GM19372 (cell line): ENCODE results near the gene TRHDE.

ENCODE experiments used
- ATAC-seq: cut with Tn5 transposase; IDR thresholded peaks from one replicate; pipeline ENCODE4 v1.9.1; 2021; ENCODE audit warnings: mild to moderate bottlenecking, low read depth, moderate library complexity; ENCODE audit not compliant: unreplicated experiment

The TRHDE gene

DNA sequence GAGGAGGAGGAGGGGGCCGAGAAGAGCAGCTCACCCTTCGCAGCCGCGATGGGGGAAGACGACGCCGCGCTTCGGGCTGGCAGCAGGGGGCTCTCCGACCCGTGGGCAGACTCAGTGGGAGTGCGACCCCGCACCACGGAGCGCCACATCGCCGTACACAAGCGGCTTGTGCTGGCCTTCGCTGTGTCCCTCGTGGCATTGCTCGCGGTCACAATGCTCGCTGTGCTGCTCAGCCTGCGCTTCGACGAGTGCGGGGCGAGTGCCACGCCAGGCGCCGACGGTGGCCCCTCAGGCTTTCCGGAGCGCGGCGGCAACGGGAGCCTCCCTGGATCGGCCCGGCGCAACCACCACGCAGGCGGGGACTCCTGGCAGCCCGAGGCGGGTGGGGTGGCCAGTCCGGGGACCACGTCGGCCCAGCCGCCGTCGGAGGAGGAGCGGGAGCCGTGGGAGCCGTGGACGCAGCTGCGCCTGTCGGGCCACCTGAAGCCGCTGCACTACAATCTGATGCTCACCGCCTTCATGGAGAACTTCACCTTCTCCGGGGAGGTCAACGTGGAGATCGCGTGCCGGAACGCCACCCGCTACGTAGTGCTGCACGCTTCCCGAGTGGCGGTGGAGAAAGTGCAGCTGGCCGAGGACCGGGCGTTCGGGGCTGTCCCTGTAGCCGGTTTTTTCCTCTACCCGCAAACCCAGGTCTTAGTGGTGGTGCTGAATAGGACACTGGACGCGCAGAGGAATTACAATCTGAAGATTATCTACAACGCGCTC, 745 bp downstream of the TRHDE start:
- no peak for ATAC-seq

DNA sequence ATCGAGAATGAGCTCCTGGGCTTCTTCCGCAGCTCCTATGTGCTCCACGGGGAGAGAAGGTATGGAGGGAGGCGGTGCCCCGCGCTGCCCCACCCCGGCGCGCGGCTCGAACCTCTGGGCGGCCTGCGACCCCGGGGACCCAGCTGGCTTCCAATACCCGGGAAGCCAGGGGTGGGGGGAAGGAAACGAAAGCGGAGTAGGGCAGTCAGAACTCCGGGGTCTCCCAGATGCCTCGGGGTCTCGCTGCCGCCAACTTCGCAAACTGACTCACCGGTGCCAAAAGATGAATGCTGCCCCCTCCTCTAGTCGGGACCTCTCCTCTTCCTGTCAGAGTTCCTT, 1.3 kb downstream of the TRHDE start:
- ATAC-seq, result no peak

DNA sequence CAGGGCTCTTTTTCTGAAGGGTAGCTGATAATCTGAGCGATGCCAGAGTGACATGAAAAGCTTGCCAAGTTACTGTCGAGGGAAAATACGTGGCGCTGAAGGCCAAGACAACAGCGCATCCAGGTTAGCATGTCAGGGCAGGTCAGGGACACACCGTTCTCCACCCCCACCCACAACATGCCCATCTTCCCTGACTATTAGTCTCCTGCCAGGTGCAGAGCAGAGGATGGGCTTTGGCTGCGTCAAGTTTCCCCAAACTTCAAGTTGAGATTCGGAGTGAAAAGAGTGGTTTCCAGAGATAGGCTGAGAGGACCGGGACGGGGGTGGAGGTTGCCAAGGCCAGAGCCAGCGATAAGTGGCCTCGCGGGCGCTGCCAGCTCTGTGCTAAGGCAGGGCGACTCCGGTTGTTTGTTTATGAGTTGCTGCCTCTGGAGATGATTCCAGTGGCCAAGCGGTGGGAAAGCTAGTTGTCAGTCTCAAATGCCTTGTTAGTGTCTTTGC, 1.7 kb downstream of the TRHDE start:
- no peak for ATAC-seq

DNA sequence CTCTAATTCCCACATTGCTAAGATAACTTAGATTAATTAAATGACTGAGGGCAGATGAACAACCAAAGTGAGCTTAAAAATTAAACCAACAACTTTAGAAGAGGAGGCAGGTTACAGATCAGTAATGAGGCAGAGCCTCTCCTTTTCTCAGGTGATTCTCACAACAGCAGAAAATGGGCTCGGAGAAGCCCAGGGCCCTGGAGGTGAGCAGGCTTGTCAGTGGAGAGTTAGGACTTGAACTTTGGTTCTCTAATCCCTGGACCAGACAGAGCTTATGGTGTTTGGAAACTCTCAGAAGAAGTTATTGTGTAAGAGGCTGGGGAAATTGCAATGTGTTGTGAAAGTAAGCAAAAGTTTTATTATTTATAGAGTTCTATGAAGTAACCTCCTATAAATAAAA, 2.8 kb downstream of the TRHDE start:
- no peak for ATAC-seq

DNA sequence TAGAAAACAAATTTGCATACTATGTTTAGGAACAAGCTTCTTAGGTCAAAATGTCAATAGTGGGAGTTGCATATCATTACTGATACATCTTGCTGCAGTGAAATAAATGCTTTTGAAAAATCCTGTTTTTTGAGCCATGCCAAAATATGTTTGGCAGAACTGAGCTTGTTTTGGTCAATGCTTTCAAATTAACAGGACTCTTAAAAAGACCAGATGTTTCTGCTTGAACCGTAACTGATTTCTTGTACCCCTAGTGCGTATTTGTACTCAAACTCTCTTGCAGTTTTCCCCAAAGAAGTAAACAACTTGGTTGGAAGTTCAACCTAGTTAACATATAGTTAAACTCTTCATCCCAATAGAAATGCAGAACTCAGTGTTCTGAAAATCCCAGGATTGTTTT, 3.4 kb downstream of the TRHDE start:
- no peak for ATAC-seq

DNA sequence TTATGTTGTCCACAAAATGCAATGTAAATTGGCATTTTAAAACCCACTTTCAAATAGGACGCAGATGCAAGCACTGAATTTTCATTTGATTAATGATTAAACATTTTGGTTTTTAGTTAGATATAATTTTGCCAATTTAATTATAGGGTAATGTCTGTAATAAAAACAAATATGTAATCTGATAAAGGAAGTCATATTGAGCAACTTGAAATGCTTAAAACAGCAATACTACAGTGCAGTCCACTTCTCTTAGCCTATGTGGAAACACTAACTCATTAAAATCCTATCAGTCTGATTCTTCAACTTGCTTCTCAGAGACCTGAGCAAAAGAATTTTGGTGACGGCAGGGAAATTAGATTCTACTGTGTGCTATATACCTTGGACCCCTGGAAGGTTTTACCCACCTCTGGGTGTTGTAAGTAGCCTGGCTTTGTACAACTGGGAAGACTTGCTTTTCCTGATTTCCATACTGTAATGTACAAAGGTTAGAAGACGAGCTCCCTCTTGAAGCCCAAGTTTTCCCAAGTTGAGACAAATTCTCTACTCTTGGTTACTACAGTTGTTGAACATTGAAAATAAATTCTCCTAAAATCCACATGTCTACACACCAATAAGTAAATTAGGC, 4.1 kb downstream of the TRHDE start:
- no peak for ATAC-seq

DNA sequence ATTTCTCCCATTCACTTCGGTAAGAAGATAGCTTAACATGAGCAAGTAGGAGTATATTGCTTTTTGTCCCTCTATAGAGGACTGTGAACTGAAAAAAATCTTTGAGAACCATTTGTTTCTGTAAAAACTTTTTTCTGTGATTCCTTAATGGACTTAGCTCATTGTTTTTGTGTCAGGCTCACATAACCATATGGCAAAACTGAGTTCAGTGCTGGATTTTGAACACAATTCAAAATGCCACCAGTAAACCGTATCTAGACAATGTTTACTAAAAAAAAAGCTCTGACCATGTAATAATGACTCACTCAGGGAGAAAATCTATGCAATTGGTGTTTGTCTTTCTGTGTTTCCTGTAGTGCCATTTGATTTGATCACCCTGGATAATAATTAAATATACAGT, 5.2 kb downstream of the TRHDE start:
- ATAC-seq, result no peak

DNA sequence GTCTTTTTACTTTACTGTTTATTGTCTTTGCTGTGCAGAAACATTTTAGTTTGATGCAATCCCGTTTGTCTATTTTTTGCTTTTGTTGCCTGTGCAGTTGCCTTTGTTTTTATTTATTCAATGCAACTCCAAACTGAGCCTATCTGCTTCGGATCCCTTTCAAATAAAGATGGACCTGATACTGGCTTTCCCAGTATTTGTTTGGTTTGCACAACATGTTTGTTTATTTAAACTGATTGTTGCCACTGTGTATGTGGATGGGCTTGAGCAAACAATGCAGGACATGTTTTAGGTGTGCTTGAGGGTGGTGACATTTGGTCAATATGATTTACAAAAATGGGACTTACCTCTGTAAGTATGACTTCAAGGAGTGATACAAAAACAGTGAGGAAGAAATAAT, 6.7 kb downstream of the TRHDE start:
- no peak for ATAC-seq

DNA sequence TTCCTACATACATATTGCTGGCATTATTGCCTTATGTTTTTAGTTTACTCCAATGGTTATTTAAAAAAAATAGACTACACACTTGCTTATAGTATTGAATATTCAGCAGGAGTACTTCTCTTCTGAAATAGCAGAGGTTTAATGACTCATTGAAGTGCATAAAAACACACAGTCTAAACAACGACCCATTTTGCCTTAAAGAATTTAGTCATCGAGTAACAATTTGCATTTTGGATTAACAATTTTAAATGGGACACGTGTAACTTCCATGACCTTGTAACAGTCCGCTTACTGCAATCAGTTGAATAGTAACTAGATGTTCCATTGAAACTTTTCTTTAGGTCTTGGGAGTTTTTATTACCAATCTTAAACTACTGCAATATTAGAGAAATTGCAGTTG, 9.0 kb downstream of the TRHDE start:
- ATAC-seq, result no peak

DNA sequence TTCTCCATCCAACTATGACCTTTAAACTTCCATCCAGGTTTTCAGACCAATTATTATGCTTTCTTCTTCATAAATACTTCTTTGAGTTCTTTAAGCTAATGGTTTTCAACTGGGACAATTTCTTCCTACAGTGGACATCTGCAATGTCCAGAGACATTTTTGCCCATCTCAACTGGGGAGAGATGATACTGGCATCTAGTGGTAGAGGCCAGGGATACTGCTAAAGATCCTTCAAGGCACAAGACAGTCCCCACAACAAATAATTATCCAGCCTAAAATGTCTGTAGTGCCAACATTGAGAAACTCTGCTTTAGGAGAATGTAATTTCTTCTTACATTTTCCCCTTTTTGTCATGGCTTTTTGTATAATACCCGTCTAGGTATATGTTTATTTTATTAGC, 10.6 kb downstream of the TRHDE start:
- ATAC-seq, result no peak

DNA sequence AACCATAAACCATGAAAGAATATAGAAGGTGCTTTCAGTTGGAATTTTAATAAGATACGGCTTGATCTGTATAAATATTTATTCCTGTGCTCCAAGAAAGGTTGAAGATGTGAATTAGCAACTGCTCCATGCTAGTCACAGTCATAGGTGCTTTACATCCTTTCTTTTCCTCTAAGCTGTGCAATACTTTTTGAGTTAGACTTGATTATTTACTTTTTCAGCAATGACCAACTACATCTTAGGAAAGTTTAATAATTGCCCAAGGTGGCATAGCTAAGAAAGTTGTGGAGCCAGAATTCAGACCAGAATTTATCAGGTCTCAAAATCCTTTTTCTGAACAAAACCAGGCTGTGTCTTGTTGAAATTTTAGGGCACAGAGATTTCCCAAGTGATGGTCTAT, 13.7 kb downstream of the TRHDE start:
- no peak for ATAC-seq

DNA sequence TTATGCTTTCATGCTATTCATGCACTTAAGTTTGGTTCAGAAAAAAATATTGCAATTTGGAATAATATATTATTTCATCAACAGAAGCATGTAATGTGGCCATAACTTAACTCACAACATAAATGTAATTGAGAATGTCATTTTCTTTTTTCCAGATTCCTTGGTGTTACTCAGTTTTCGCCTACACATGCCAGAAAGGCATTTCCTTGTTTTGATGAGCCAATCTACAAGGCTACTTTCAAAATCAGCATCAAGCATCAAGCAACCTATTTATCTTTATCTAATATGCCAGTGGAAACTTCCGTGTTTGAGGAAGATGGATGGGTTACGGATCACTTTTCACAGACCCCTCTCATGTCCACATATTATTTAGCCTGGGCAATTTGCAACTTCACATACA, 14.4 kb downstream of the TRHDE start:
- no peak for ATAC-seq

DNA sequence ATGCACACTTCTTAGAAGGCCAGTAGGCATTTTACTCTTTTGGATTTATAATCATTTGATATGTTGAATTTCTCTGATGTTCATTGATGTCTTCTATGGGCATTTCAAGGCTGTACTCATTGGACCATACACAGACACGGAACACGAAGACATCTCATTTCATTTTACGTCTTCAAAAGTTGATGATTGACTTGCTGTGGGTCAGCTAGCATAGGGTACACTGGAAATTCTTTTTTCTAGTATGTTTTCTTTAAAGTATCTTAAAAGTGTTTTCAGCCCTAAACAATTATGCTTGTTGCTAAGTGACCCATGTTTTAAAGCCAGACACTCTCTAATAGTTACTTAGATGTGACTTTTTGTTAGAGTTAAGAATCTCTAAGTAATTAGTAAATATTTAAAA, 16.3 kb downstream of the TRHDE start:
- no peak for ATAC-seq

DNA sequence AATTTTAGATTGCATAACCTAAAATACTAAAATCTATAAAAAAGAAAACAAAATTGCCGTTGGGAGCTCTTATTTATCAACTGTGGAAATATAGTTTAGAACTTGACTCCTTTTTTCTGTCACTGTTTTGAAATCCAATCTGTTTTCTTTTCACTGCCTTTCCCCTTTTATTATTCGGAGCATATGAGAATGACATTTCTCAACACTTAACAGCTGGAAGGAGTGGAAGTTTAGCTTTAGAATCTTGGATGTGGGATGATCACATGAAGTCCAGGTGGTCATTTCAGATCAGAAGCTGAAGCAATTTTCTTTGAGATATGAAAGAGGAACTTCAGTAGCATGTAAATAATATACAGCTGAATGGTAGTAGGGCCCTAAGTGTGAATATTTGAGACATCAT, 16.7 kb downstream of the TRHDE start:
- no peak for ATAC-seq

DNA sequence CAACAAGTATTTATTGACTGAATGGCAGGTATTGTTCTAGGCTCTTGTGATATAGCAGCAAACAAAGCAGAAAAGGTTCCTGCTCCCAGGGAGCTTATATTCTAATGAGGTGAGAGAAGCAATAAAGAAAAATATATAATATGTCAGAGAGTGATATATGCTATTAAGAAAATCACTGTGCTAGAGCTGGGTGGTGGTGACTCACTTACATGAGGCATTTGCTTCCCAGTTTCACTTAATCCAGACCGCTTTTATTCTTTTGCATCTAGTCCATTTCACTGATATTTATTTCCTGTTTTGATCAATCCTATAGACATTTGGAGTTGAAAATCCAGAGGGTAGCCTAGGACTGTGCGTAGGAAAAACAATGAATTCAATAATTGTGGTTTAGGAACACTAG, 17.5 kb downstream of the TRHDE start:
- no peak for ATAC-seq

DNA sequence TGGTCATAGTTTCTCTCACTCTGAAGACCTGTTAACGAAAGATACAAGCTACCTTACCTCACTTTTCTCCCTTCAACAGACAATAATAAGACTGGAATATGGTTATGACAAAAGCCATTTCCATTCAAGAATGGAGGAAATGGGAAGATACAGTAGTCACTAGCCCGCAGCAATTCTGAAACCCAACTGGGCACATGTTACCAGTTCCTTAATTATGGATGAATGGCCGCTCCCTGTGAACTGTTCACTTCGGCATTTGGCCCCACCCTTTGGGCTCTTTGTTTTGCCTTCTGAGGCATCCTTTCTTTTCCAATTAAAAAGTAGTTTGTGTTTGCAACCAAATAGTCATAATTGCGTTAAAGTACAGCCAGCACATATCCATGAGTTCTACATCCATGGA, 19.0 kb downstream of the TRHDE start:
- ATAC-seq, result no peak

DNA sequence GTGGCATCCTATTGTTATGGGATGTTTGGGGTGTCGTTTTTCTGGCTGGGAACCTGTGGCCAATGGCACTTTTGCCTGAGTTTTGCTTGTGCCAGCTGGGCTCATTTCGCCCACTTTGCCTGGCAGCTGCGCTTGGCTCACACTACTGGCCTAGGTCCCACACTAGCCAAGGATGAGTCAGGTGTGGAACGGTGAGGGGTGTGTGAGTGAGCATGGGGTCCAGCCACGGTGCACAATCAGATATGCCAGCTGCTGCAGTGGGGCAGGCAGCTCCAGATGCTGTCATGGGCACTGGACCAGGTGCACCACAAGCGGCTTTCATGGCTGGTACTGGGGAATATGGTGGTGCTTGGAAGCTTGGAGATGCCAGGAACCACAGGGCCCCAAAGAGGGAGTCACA, 21.5 kb downstream of the TRHDE start:
- no peak for ATAC-seq

DNA sequence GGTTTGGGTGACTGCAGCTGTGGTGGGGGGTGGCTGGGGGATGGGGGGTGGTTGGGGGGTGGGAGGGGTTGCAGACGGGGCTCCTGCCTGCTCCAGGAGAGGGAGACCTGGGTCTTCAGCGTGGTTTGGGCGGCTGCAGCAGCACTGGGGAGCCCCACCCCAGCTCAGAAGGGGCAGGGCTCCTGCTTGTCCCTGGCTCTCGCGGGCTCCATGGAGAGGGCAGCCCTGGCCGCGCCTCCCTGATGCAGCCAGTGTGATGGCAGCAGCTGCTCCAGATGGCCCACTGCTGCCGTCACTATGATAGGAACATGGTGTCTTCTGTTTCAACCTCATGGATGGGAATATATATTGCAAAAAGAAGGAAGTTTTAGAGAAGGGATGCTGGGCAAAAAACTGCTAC, 22.9 kb downstream of the TRHDE start:
- ATAC-seq, result no peak

DNA sequence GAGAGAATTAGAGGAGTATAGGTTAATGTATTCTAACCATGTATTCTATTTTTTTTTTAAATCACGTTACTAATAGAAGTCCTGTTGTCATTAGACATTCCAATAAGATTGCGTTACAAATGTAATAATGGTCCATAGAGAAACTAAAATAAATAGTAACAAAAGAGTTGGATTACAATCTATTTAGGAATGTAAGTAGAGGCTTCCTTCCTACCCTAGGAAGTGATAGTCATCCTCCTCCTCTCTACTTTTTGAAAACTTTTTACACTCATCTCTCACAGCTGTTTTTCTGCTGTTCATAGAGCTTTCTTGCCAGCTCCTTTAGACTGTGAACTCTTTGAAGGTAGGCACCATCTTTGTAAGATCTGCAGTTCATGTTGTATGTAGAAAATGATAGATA, 23.6 kb downstream of the TRHDE start:
- no peak for ATAC-seq

DNA sequence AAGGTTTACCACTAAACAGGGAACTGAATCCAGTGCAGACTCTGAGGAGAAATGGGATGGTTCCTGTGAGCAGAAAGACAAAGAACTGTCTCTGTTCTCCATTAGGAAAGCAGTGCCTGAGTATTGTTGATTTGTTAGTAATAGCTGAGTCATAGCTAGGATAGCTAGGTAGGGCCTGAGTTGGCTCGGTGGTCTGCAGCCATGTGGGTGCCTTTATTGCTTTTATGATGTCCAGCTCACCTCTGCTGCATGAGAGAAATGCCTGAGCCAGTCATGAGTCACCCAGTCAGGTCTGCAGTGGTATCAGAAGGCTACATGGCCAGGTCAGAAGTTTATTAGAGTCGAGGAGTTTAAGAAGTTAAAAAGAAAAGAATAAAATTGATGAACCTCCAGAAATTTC, 24.2 kb downstream of the TRHDE start:
- no peak for ATAC-seq

DNA sequence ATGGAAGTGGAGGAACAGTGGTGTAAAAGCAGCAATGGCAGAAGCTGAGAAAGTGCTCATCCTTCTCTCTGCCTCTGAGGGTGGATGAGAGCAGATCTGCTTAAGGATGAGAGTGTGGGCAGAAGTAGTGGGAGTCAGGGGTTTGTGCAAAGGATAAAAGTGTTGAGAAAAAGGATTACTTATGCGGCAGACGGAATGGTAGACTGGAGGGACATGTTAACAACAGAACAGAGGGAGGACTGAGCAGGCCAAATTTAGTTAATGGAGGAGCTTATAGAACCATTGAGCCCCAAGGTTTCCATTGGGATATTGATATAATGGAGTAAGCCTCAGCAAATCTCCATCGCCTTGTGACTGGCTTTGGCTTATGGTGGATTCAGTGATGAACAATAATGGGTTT, 25.5 kb downstream of the TRHDE start:
- no peak for ATAC-seq

DNA sequence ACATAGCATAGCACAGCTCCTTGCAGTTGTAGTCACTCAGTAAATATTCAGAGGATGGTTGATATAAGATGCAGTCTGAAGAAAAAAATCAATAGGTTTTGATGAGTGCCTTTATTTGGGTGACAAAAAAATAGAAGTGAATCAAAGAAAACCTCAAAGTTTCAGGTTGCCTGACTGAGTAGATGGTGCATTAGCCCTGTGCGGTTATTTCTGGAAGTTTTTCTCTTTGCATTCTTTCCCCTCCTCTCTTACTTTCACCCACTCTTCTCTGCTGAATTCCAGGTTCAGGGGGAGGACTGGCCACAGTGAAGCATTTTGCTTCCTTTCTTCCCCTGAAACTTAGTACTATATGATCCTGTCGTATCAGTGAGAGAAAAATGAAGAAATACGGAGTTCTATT, 28.6 kb downstream of the TRHDE start:
- ATAC-seq, result no peak

DNA sequence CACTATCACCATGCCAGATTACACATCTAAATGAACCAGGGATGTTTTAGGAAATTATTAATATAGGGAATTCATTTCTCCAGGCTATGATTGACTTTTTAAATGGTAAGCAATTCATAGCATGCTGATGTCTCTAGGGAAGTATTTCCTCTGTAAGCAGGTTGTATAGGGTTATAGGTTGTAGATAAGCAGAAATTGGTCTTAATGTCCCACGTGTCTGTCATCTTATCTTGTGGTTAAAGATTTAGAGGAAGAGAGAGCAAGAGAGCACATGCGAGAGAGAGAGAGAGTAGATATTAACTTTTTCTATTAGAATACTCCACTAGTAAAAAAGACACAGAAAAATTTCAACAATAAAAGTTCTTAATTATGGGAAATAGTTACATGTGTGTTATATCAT, 32.6 kb downstream of the TRHDE start:
- no peak for ATAC-seq
